Measurements from ENCODE around the gene GLCE.
"Not testable (repeated sequence)": the region's sequence is repeated elsewhere in the genome, so short reads cannot be mapped to it uniquely, and the experiment has no call there.

The GLCE gene

GRCh38 chr15:69135499-69135898 lies 24.9 kb upstream of the GLCE start:
- DNase-seq (ENCODE audit: low spot score): no peak

- no peak for DNase-seq (ENCODE audit: low spot score)
Measured at GRCh38 chr15:69138963-69139362, 21.5 kb upstream of the GLCE start.

- DNase-seq (ENCODE audit: low spot score): no peak
Measured at GRCh38 chr15:69140306-69140705, 20.1 kb upstream of the GLCE start.

GRCh38 chr15:69141286-69141701 lies 19.1 kb upstream of the GLCE start:
- DNase-seq (ENCODE audit: low spot score): no peak

GRCh38 chr15:69141833-69142232 lies 18.6 kb upstream of the GLCE start:
- peak; percentile 62 for DNase-seq (ENCODE audit: low spot score)

GRCh38 chr15:69143756-69144436 lies 16.5 kb upstream of the GLCE start:
- DNase-seq (ENCODE audit: low spot score): no peak

GRCh38 chr15:69144530-69144929 lies 15.9 kb upstream of the GLCE start:
- DNase-seq (ENCODE audit: low spot score): no peak

GRCh38 chr15:69145149-69145693 lies 15.2 kb upstream of the GLCE start:
- no peak for DNase-seq (ENCODE audit: low spot score)

GRCh38 chr15:69145694-69146492 lies 14.5 kb upstream of the GLCE start:
- DNase-seq (ENCODE audit: low spot score): peak; percentile 70

- no peak for DNase-seq (ENCODE audit: low spot score)
Measured at GRCh38 chr15:69146724-69147435, 13.6 kb upstream of the GLCE start.

- no peak for DNase-seq (ENCODE audit: low spot score)
Measured at GRCh38 chr15:69148465-69148864, 12.0 kb upstream of the GLCE start.

GRCh38 chr15:69149163-69149562 lies 11.3 kb upstream of the GLCE start:
- no peak for DNase-seq (ENCODE audit: low spot score)

- no peak for DNase-seq (ENCODE audit: low spot score)
Measured at GRCh38 chr15:69149803-69150202, 10.6 kb upstream of the GLCE start.

- no peak for DNase-seq (ENCODE audit: low spot score)
Measured at GRCh38 chr15:69150336-69150735, 10.1 kb upstream of the GLCE start.

- DNase-seq (ENCODE audit: low spot score): no peak
Measured at GRCh38 chr15:69150841-69151240, 9.6 kb upstream of the GLCE start.

GRCh38 chr15:69153046-69153445 lies 7.4 kb upstream of the GLCE start:
- no peak for DNase-seq (ENCODE audit: low spot score)

- DNase-seq (ENCODE audit: low spot score): not testable (repeated sequence)
Measured at GRCh38 chr15:69153587-69153986, 6.8 kb upstream of the GLCE start.

GRCh38 chr15:69154078-69154477 lies 6.4 kb upstream of the GLCE start:
- no peak for DNase-seq (ENCODE audit: low spot score)

GRCh38 chr15:69154684-69155083 lies 5.8 kb upstream of the GLCE start:
- no peak for DNase-seq (ENCODE audit: low spot score)

- DNase-seq (ENCODE audit: low spot score): peak; percentile 54
Measured at GRCh38 chr15:69156736-69157381, 3.6 kb upstream of the GLCE start.

- DNase-seq (ENCODE audit: low spot score): peak; percentile 42
Measured at GRCh38 chr15:69158201-69158842, 2.1 kb upstream of the GLCE start.

- DNase-seq (ENCODE audit: low spot score): no peak
Measured at GRCh38 chr15:69158843-69159240, 1.6 kb upstream of the GLCE start.

All from globus pallidus (tissue), 1 donor.